ENCODE results near the gene FRMD4A.

- TF ChIP-seq, protein P1, sequence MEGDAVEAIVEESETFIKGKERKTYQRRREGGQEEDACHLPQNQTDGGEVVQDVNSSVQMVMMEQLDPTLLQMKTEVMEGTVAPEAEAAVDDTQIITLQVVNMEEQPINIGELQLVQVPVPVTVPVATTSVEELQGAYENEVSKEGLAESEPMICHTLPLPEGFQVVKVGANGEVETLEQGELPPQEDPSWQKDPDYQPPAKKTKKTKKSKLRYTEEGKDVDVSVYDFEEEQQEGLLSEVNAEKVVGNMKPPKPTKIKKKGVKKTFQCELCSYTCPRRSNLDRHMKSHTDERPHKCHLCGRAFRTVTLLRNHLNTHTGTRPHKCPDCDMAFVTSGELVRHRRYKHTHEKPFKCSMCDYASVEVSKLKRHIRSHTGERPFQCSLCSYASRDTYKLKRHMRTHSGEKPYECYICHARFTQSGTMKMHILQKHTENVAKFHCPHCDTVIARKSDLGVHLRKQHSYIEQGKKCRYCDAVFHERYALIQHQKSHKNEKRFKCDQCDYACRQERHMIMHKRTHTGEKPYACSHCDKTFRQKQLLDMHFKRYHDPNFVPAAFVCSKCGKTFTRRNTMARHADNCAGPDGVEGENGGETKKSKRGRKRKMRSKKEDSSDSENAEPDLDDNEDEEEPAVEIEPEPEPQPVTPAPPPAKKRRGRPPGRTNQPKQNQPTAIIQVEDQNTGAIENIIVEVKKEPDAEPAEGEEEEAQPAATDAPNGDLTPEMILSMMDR (IDR thresholded peaks at IDR 0.05; ENCODE audit: low read length): no peak
- TF ChIP-seq EZH2phosphoT487 (IDR thresholded peaks at IDR 0.05; ENCODE audit: low read length): no peak
These were observed 579.4 kb downstream of the FRMD4A start for GRCh38 chr10:13751191-13751764.

Data from MM.1S (cell line).